GM10847 (cell line): Measurements from ENCODE around the gene MGAT4A.

Experiments
- POLR2A ChIP-seq: IDR thresholded peaks from 2 replicates; pipeline ENCODE4 v1.6.1; 2011; ENCODE audit not compliant: insufficient read length; ENCODE audit errors: extremely low read depth

MGAT4A gene

DNA sequence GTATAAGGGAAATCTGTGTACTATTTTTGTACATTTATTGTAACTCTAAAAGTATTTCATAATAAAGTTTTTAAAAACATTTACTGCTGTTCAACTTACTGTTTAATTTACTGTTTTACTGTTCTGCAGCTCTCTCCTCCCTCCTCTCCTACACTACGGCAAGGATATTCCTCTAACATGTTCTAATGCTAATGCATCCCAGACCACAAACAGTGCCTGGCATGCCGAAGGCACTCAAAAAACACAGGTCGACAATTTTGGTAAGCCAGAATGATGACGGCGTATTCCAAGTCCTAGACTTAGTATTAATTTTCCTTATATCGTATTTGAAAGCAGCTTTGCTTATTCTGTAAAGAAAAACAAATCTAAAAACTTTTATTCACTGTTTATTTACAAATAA, 13.3 kb downstream of the MGAT4A start:
- no peak for TF ChIP-seq POLR2A

DNA sequence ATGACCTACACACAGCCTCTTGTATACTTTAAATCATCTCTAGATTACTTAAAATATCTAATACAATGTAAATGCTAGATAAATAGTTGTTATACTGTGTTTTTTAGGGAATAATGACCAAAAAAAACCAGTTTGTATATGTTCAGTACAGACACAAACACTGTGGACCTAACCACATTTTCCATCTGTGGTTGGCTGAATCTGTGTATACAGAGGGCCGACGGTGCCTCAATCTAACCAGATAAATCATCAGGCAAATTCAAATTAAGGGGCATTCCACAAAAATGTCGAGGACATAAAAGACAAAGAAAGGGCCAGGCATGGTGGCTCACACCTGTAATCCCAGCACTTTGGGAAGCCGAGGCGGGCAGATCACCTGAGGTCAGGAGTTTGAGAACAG, 14.1 kb downstream of the MGAT4A start:
- TF ChIP-seq POLR2A = no peak

DNA sequence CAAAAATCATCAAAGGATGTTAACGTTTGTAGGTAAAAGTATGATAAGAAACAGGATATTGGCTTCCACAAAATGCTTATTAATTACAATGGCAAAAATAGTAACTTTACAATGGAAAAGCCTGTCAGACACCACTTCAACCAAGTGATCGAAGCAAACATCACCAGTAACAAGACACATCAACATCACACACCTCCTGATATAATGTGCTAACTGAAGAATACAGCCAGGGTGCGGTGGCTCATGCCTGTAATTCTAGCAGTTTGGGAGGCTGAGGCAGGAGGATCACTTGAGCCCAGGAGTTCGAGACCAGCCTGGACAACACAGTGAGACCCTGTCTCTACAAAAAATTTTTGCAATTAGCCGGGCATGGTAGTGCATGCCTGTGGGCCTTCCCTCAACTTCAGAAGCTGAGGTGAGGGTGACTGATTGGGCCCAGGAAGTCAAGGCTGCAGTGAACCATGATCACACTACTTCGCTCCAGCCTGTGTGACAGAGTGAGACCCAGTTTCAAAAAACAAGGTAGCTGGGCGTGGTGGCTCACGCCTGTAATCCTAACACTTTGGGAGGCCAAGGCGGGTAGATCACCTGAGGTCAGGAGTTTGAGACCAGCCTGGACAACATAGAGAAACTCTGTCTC, 15.0 kb downstream of the MGAT4A start:
- TF ChIP-seq POLR2A = no peak

DNA sequence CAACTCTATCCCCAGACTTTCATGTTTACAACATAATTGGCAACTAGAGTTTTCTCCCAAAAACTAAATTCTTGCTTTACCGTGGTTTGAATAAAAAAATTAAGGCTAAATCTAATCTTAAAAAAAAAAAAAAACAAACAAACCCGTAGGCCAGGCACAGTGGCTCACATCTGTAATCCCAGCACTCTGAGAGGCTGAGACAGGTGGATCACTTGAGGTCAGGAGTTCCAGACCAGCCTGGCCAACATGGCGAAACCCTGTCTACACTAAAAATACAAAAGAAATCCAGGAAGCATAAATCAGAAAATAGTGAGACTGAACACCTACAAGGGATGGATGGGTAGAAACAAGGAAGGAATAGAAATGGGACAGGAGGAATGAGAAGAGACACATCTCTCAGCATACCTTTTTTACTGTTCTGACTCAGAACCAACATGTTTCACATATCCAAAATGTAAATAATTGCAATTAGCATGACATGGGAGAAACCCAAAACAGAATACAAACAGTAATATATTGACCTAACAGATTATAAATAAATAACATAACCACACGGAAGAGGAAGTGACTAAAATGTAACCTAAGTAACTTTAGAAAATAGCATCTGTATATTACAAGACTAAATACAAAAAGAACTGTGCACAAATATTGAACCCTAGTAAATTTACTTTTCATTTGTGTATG, 17.5 kb downstream of the MGAT4A start:
- no peak for TF ChIP-seq POLR2A

DNA sequence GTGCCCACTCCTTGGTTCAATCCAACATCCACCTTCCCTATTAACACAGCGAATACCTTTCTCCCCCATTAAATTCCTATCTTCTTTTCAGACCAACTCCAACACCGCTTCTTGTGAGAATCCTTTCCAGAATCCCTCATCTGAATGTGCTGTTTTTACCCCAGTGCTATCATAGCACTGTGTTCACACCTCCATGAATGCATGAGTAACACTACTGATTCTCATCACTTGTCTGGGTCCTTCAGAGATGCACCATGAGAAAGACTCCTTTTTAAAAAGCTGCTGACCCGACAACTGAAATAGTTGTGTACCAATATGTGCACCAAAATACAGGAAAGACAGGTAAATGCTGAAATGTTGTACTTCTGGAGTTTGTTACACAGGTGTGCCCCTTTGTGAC, 18.8 kb downstream of the MGAT4A start:
- no peak for TF ChIP-seq POLR2A

DNA sequence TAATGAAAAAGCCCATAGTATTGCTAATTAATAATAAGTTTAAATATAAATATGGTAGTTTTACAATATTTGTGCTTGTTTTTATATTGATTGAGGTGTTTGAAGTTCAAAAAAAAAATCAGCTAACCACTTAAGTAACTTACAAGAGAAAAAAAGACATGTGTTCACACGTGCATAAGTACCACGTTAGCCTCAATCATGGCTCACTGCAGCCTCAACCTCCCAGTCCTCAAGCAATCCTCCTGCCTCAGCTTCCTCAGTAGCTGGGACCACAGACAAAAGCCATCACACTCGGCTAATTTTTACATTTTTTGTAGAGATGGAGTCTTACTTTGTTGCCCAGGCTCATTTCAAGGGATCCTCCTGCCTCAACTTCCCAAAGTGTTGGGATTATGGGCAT, 19.4 kb downstream of the MGAT4A start:
- no peak for TF ChIP-seq POLR2A

DNA sequence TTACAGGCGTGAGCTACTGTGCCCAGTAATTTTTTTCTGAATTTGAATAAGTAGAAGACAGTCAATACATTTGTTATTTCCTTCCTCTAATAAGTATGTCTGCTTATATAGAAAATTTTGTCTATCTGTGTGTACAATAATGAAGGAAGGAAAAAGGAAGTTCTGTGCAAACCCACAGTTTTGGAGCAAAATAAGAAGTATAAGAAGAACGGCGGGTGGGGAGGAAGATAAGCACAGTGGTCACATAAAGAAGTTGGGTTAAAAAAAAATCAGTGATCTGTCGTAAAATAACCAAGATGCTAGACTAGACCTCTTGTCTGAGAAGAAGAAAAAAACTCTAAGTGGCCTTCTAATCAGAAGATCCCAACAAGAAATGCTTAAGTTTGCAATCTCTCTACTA, 20.2 kb downstream of the MGAT4A start:
- TF ChIP-seq POLR2A = no peak

DNA sequence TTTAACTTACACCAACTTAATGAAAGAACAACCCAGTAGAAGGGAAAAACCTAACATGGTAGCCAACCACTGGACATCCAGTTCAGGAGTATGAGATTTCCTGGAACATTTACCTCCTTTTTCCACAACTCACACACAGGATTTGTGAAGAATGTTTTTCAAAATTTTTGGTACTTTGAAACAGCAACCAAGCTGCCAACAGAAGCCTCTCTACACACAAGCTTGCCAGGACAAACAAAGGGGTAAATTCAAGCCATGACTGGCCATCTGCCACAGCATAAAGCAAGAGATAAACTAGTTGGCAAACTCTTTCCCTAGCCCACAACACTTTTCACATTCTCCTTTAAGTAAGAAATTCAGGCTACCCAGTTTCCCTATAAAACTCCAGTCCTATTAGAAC, 21.4 kb downstream of the MGAT4A start:
- no peak for TF ChIP-seq POLR2A

DNA sequence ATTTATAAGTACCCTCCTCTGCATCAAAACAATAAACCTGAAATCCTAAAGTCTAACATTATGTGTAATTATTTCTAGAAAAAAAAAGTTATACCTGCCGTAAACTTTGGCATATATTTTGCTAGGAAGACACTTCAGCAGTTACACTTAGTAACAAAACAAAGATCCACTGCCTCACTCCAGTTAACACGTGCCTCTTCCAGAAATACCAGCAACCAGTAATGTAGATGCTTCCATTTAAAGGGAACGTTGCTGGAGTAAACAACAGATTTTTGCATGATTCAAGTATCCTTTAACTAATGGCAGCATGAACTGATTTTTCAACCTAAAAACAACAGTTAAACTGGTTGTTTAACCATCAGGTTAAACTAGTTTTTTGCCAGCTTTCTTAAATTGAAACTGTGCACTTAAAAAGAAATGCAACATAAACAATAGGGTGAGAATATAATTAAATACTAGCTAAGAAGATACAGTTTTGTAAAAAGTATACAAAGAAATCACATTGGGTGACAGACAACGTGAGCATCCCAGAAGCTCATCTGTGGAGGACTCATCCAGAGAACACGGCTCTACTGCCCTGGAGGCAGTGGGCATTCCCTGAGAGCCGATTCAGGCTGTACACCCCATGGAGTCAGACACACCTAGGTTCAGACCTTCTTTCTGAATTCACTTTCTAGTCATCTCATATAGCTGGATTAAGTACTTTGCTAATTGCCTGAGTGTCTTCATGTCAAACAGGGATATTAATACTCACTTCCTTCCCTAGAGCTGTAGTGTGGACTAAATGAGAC, 22.3 kb downstream of the MGAT4A start:
- TF ChIP-seq POLR2A = no peak

DNA sequence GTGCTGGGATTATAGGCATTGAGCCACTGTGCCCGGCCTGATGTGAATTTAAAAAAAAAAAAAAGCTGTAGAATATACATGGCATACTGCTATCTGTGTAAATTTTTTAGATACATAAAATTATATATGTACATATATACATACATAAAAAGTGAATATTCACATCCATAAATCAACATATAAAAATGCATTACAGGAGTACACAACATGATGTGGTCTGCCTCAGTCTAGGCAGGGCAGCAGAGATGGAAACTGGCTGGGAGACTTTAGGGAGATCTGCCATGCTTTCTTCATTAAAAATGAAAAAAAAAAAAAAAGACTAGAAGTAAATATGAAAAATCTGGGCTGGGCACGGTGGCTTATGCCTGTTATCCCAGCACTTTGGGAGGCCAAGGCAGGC, 24.3 kb downstream of the MGAT4A start:
- no peak for TF ChIP-seq POLR2A

DNA sequence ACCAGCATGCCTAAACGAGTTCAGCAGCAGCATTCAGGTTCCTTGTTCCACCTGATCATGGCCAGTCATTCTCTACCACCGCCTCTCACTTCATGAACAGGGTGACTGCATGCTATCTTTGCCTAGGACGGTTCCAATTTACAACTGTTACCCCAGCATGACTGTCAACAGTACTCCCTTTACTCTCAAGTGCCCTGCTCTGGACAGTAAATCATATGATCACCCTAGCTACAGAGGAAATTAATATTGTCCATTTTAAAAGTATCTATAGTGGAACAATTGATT, 25.7 kb downstream of the MGAT4A start:
- TF ChIP-seq POLR2A = no peak

DNA sequence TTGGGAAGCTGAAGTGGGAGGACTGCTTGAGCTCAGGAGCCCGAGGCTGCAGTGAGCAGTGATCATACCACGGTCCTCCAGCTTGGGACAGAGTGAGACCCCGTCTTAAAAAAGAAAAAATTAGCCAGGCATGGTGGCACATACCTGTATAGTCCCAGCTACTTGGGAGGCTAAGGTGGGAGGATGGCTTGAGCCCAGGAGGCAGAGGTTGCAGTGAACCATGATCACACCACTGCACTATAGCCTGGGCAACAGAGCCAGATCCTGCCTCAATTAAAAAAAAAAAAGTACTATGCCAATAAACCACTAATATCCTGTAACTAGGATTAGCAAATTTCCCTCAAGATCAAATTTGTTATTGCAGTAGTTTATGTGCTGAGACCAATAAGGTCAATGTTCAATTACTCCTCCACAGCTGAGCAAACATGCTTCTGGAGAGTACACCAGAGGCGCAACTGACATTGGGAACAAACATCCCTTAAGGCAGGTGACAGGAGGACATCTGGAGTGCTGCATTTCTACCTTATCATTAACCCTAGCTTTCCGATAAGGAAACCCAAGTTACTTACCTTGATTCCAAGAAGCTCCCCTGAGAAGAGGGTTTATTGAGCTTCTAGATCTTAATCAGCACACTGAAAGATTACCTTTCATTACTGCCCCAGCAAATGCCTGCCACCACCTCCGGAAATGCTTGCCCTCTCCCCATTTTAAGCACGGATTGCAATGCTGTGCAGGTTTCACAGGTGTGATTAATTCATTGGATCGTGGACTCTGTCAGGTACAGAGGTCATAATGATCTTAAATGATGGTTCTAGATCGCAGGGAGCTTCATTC, 26.2 kb downstream of the MGAT4A start:
- TF ChIP-seq POLR2A = no peak

DNA sequence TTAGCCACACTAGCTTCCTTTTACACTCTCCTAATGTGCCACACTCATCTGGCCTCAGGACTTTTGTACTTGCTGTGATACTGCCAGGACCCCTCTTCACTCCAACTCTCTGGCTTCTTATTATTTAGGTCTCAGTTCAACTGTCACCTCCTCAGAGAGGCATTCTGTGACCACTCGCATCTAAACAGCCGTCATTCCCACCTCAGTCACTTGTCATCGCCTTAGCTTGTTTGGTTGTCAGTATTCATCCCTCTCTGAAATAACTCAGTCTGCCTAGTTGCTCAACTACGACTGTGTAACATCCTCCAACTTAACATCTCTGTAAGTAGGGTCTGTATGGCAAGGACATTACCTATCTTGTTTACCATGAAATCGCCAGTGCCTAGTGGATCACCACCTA, 27.2 kb downstream of the MGAT4A start:
- no peak for TF ChIP-seq POLR2A

DNA sequence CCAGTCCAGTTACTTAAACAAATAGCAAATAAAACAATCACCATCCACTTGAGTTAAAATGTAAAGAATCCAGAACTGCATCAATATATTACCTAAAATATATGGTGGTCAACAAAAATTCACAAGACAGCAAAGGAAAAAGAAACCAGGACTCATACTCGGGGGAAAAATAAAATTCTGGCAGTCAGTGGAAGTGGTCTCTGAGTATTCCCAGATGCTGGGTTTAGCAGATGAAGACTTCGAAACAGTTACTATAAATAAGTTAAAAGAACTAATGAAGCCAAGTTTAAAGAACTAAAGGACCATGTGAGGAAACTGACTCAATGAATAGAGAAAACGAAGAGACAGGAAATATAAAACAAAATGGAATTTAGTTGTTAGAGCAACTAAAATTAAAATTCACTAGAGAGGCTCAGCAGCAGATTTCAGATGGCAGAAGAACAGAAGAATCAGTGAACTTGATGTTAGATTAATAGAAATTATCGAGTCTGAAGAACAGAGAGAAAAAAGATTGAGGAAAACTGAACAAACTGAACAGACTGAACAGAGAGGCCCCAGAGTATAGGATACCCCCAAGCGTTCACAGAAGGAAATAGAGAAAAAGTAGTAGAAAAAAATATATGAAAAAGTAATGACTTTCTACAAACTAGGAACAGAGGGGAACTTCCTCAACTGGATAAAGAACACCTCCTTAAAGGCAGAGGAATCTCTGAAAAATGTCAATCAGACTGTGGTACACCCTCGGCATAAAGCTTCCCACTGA, 27.9 kb downstream of the MGAT4A start:
- no peak for TF ChIP-seq POLR2A
